GM21528 (cell line): ENCODE results near the gene TNFRSF9.
"Not testable (repeated sequence)": the region's sequence is repeated elsewhere in the genome, so short reads cannot be mapped to it uniquely, and the experiment has no call there.

ENCODE experiments used
- ATAC-seq: cut with Tn5 transposase; IDR thresholded peaks from one replicate; pipeline ENCODE4 v1.9.1; 2021; ENCODE audit warnings: mild to moderate bottlenecking, moderate library complexity; ENCODE audit not compliant: unreplicated experiment, low FRiP score

TNFRSF9 gene

GRCh38 chr1:7922301-7922700 lies 18.3 kb downstream of the TNFRSF9 start:
- no peak for ATAC-seq

GRCh38 chr1:7921796-7922195 lies 18.8 kb downstream of the TNFRSF9 start:
- no peak for ATAC-seq

GRCh38 chr1:7919880-7920279 lies 20.8 kb downstream of the TNFRSF9 start:
- no peak for ATAC-seq

GRCh38 chr1:7917971-7918370 lies 22.7 kb downstream of the TNFRSF9 start:
- not testable (repeated sequence) for ATAC-seq

GRCh38 chr1:7916501-7916830 lies 24.2 kb downstream of the TNFRSF9 start:
- ATAC-seq = no peak

GRCh38 chr1:7915826-7916500 lies 24.7 kb downstream of the TNFRSF9 start:
- ATAC-seq = no peak

- no peak for ATAC-seq
Observed at GRCh38 chr1:7912743-7913557, 27.7 kb downstream of the TNFRSF9 start.

- no peak for ATAC-seq
Observed at GRCh38 chr1:7912145-7912544, 28.5 kb downstream of the TNFRSF9 start.

- no peak for ATAC-seq
Observed at GRCh38 chr1:7905262-7905661, 35.4 kb downstream of the TNFRSF9 start.

GRCh38 chr1:7902478-7903085 lies 38.1 kb downstream of the TNFRSF9 start:
- no peak for ATAC-seq

GRCh38 chr1:7899741-7900140 lies 40.9 kb downstream of the TNFRSF9 start:
- ATAC-seq = no peak

GRCh38 chr1:7898962-7899361 lies 41.7 kb downstream of the TNFRSF9 start:
- no peak for ATAC-seq

- no peak for ATAC-seq
Observed at GRCh38 chr1:7896994-7897393, 43.6 kb downstream of the TNFRSF9 start.

- no peak for ATAC-seq
Observed at GRCh38 chr1:7893529-7894180, 47.0 kb downstream of the TNFRSF9 start.

- no peak for ATAC-seq
Observed at GRCh38 chr1:7891804-7892203, 48.8 kb downstream of the TNFRSF9 start.

GRCh38 chr1:7890853-7891252 lies 49.8 kb downstream of the TNFRSF9 start:
- no peak for ATAC-seq

GRCh38 chr1:7888248-7889081 lies 52.2 kb downstream of the TNFRSF9 start:
- ATAC-seq = no peak

- no peak for ATAC-seq
Observed at GRCh38 chr1:7886405-7886745, 54.3 kb downstream of the TNFRSF9 start.

- no peak for ATAC-seq
Observed at GRCh38 chr1:7885513-7886404, 54.9 kb downstream of the TNFRSF9 start.
